ENCODE results near the gene INSYN2A.

INSYN2A gene

DNA sequence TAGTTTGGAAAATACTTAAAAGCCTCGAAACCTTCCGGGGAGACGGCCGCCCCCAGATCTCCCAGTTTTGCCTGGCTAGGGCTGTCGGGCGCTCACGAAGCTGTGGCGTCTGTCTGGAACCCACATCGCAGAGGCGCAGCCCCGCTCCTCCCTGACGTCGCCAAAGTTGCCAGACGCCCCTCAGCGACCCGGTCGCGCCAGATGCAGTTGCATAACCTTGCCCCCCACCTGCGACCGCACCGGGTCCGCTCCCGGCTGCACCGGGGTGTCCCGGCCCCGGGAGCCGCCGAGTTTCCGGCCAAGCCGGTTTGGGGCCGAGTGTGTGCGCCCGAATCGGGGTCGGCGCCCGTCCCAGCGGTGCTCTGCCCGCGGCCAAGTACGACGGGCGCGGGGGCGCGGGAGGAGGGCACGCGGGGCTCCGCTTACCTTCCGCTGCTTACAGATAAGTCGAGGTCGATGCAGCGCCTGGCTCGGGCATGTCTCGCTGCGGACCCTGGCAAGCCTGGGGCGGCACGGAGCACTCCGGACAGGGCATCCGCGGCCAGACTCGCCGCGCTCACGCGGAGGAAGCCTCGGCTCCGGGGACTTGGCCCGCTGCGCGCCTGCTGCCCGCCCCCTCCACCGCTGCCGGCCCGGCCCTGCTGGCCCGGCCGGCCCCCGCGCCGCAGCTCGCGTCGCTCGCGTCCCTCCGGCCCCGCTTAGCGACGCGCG is 665 bp downstream of the INSYN2A start:
- H3K4me1 ChIP-seq (ENCODE audit: control insufficient read depth in 2 of 2, insufficient read depth in 2 of 2, low read length in 2 of 2), result peaks cover 0 to 9% of the 10 kb centered on the region in 2 donors
- peaks cover 9 to 12% of the 10 kb centered on the region in 2 donors for H3K27me3 ChIP-seq (ENCODE audit: control insufficient read depth in 2 of 2, insufficient read depth in 2 of 2, low read length in 2 of 2)
- no peak overlapping the region for H3K27ac ChIP-seq (ENCODE audit: low read depth in 2 of 2, low read length in 2 of 2)
- no peak overlapping the region for H3K9ac ChIP-seq (ENCODE audit: low read depth in 1 of 2, low read length in 2 of 2)
- H3K4me3 ChIP-seq (ENCODE audit: low read length in 2 of 2), result peak overlapping the region in 1 of 2 donors; percentile 38
- H3K36me3 ChIP-seq (ENCODE audit: control insufficient read depth in 2 of 2, insufficient read depth in 2 of 2, low read length in 2 of 2), result no peaks in the 10 kb centered on the region
- no peaks in the 10 kb centered on the region for H3K9me3 ChIP-seq (ENCODE audit: control insufficient read depth in 2 of 2, low read length in 2 of 2)

- Histone ChIP-seq H3K27ac (ENCODE audit: low read depth in 2 of 2, low read length in 2 of 2) (no peak overlapping the region), H3K9me3 (ENCODE audit: control insufficient read depth in 2 of 2, low read length in 2 of 2) (no peaks in the 10 kb centered on the region), H3K4me1 (ENCODE audit: control insufficient read depth in 2 of 2, insufficient read depth in 2 of 2, low read length in 2 of 2) (peaks cover 0 to 9% of the 10 kb centered on the region in 2 donors), H3K27me3 (ENCODE audit: control insufficient read depth in 2 of 2, insufficient read depth in 2 of 2, low read length in 2 of 2) (peaks cover 9 to 12% of the 10 kb centered on the region in 2 donors), H3K4me3 (ENCODE audit: low read length in 2 of 2) (no peak overlapping the region), H3K36me3 (ENCODE audit: control insufficient read depth in 2 of 2, insufficient read depth in 2 of 2, low read length in 2 of 2) (no peaks in the 10 kb centered on the region), H3K9ac (ENCODE audit: low read depth in 1 of 2, low read length in 2 of 2) (no peak overlapping the region)
These were observed 1.3 kb downstream of the INSYN2A start for GRCh38 chr10:127195041-127195506.

DNA sequence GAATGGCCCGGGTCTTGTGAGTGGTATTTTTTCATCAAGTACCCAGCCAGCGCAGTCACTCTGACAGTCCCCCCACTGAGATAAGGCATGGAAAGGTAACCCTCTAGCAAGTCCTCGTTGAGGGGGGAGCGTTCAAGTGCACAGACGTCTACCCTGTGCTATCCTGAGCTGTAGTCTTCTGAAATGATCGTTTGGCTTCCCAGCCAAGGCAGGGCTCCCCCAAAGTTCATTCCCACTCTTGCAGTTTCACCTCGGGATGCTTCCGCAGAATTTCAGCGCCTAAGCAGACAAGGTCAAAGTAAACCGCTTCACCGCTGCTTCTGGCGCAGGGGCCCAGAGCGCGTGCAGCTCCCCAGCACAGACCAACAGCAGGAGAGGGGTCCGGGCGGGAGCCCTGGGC is 1.8 kb downstream of the INSYN2A start:
- no peaks in the 10 kb centered on the region for H3K9me3 ChIP-seq (ENCODE audit: control insufficient read depth in 2 of 2, low read length in 2 of 2)
- H3K27me3 ChIP-seq (ENCODE audit: control insufficient read depth in 2 of 2, insufficient read depth in 2 of 2, low read length in 2 of 2), result peaks cover 9 to 12% of the 10 kb centered on the region in 2 donors
- H3K4me1 ChIP-seq (ENCODE audit: control insufficient read depth in 2 of 2, insufficient read depth in 2 of 2, low read length in 2 of 2), result peaks cover 0 to 9% of the 10 kb centered on the region in 2 donors
- H3K9ac ChIP-seq (ENCODE audit: low read depth in 1 of 2, low read length in 2 of 2), result no peak overlapping the region
- H3K27ac ChIP-seq (ENCODE audit: low read depth in 2 of 2, low read length in 2 of 2), result no peak overlapping the region
- H3K36me3 ChIP-seq (ENCODE audit: control insufficient read depth in 2 of 2, insufficient read depth in 2 of 2, low read length in 2 of 2), result no peaks in the 10 kb centered on the region
- H3K4me3 ChIP-seq (ENCODE audit: low read length in 2 of 2), result no peak overlapping the region

DNA sequence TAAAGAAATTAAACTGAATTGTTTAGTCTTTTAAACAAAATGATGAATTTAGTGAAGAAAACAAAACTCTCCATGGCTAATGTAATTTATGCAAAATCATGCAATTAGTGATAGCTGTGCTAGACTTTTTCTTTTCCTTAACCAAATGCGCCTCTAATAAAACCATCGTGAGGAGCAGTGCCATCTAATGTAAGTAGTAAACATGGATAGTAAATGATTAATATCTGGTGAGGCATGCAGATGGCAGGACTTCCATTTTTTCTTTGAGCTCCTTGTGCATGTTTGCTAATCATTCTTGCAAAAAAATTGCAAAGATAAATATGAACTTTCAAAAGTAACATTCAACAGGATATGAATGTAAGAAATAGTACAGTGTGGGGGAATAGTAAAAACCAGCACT is 2.3 kb downstream of the INSYN2A start:
- Histone ChIP-seq H3K27ac (ENCODE audit: low read depth in 2 of 2, low read length in 2 of 2) (no peak overlapping the region), H3K27me3 (ENCODE audit: control insufficient read depth in 2 of 2, insufficient read depth in 2 of 2, low read length in 2 of 2) (peaks cover 9 to 12% of the 10 kb centered on the region in 2 donors), H3K9ac (ENCODE audit: low read depth in 1 of 2, low read length in 2 of 2) (no peak overlapping the region), H3K4me1 (ENCODE audit: control insufficient read depth in 2 of 2, insufficient read depth in 2 of 2, low read length in 2 of 2) (peaks cover 0 to 9% of the 10 kb centered on the region in 2 donors), H3K36me3 (ENCODE audit: control insufficient read depth in 2 of 2, insufficient read depth in 2 of 2, low read length in 2 of 2) (no peaks in the 10 kb centered on the region), H3K4me3 (ENCODE audit: low read length in 2 of 2) (no peak overlapping the region), H3K9me3 (ENCODE audit: control insufficient read depth in 2 of 2, low read length in 2 of 2) (no peaks in the 10 kb centered on the region)

- H3K27me3 ChIP-seq (ENCODE audit: control insufficient read depth in 2 of 2, insufficient read depth in 2 of 2, low read length in 2 of 2), result peaks cover 9 to 12% of the 10 kb centered on the region in 2 donors
- no peaks in the 10 kb centered on the region for H3K9me3 ChIP-seq (ENCODE audit: control insufficient read depth in 2 of 2, low read length in 2 of 2)
- H3K36me3 ChIP-seq (ENCODE audit: control insufficient read depth in 2 of 2, insufficient read depth in 2 of 2, low read length in 2 of 2), result no peaks in the 10 kb centered on the region
- no peak overlapping the region for H3K9ac ChIP-seq (ENCODE audit: low read depth in 1 of 2, low read length in 2 of 2)
- H3K4me3 ChIP-seq (ENCODE audit: low read length in 2 of 2), result no peak overlapping the region
- H3K4me1 ChIP-seq (ENCODE audit: control insufficient read depth in 2 of 2, insufficient read depth in 2 of 2, low read length in 2 of 2), result peaks cover 0 to 9% of the 10 kb centered on the region in 2 donors
- H3K27ac ChIP-seq (ENCODE audit: low read depth in 2 of 2, low read length in 2 of 2), result no peak overlapping the region
These were observed 3.3 kb downstream of the INSYN2A start for GRCh38 chr10:127193125-127193524.

DNA sequence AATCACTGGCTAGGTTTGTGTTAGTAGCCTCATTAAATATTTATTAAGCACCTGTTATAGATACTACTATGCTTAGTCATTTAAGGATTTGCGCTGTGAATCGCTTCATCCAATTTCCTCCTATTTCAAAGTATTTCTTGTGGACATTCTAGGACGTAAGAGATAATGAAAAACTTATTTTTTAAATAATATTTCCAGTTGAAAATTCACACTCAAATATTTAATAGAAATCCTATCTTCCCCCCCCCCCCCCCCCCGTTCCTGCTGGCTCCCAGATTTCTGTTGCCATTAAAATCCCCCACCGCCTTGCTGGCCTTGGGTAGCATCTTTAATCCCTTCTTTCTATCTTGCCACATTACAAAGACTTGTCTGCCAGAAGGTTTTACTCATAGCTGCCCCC is 6.0 kb downstream of the INSYN2A start:
- Histone ChIP-seq H3K27ac (ENCODE audit: low read depth in 2 of 2, low read length in 2 of 2) (no peak overlapping the region), H3K27me3 (ENCODE audit: control insufficient read depth in 2 of 2, insufficient read depth in 2 of 2, low read length in 2 of 2) (peaks cover 9 to 12% of the 10 kb centered on the region in 2 donors), H3K36me3 (ENCODE audit: control insufficient read depth in 2 of 2, insufficient read depth in 2 of 2, low read length in 2 of 2) (no peaks in the 10 kb centered on the region), H3K9me3 (ENCODE audit: control insufficient read depth in 2 of 2, low read length in 2 of 2) (no peaks in the 10 kb centered on the region), H3K4me1 (ENCODE audit: control insufficient read depth in 2 of 2, insufficient read depth in 2 of 2, low read length in 2 of 2) (peaks cover 0 to 4% of the 10 kb centered on the region in 2 donors), H3K9ac (ENCODE audit: low read depth in 1 of 2, low read length in 2 of 2) (no peak overlapping the region), H3K4me3 (ENCODE audit: low read length in 2 of 2) (no peak overlapping the region)

DNA sequence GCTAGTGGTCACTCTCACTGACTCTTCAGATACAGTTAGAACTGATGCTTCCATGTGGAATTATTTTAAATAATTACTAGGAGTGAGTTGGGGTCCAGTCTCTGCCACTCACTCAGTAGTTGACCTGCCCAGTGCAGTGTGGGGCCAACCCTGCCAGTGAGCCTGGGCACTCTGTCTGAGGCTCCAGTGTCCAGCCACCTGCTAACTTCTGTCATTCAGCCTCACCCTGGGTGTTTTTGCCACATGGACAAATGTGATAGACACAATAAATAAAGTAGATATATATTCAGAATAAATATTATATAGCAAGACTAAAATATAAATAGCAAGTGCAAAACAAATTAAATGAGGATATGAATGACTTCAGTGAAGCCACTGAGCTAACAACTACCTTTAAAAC is 7.2 kb downstream of the INSYN2A start:
- no peak overlapping the region for H3K4me3 ChIP-seq (ENCODE audit: low read length in 2 of 2)
- H3K36me3 ChIP-seq (ENCODE audit: control insufficient read depth in 2 of 2, insufficient read depth in 2 of 2, low read length in 2 of 2), result no peaks in the 10 kb centered on the region
- peaks cover 0 to 7% of the 10 kb centered on the region in 2 donors for H3K27me3 ChIP-seq (ENCODE audit: control insufficient read depth in 2 of 2, insufficient read depth in 2 of 2, low read length in 2 of 2)
- no peak overlapping the region for H3K27ac ChIP-seq (ENCODE audit: low read depth in 2 of 2, low read length in 2 of 2)
- H3K4me1 ChIP-seq (ENCODE audit: control insufficient read depth in 2 of 2, insufficient read depth in 2 of 2, low read length in 2 of 2), result no peaks in the 10 kb centered on the region
- H3K9me3 ChIP-seq (ENCODE audit: control insufficient read depth in 2 of 2, low read length in 2 of 2), result no peaks in the 10 kb centered on the region
- no peak overlapping the region for H3K9ac ChIP-seq (ENCODE audit: low read depth in 1 of 2, low read length in 2 of 2)

- H3K4me3 ChIP-seq (ENCODE audit: low read length in 2 of 2), result no peak overlapping the region
- H3K27ac ChIP-seq (ENCODE audit: low read depth in 2 of 2, low read length in 2 of 2), result no peak overlapping the region
- H3K36me3 ChIP-seq (ENCODE audit: control insufficient read depth in 2 of 2, insufficient read depth in 2 of 2, low read length in 2 of 2), result no peaks in the 10 kb centered on the region
- H3K4me1 ChIP-seq (ENCODE audit: control insufficient read depth in 2 of 2, insufficient read depth in 2 of 2, low read length in 2 of 2), result no peaks in the 10 kb centered on the region
- no peaks in the 10 kb centered on the region for H3K9me3 ChIP-seq (ENCODE audit: control insufficient read depth in 2 of 2, low read length in 2 of 2)
- H3K9ac ChIP-seq (ENCODE audit: low read depth in 1 of 2, low read length in 2 of 2), result no peak overlapping the region
- H3K27me3 ChIP-seq (ENCODE audit: control insufficient read depth in 2 of 2, insufficient read depth in 2 of 2, low read length in 2 of 2), result no peaks in the 10 kb centered on the region
These were observed 9.6 kb downstream of the INSYN2A start for GRCh38 chr10:127186813-127187212.

DNA sequence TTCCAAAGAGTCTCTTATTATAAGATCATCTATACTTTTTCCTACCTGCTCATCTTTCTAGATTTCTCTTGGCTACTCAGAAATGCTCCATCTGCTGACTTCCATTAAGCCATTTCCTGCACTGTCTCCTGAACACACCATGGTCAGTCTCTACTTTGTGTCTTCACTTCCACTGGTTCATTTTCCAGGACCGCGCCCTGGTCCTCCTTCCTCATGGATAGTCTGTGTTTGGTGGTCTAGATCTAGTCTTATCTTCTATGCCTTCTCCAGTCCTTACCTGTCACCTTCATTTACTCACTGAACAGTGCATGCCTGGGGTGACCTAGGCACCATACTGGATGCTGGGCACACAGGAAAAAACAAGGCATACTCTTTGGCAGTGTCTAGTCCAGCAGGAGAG is 11.8 kb downstream of the INSYN2A start:
- Histone ChIP-seq H3K36me3 (ENCODE audit: control insufficient read depth in 2 of 2, insufficient read depth in 2 of 2, low read length in 2 of 2) (peaks cover 0 to 2% of the 10 kb centered on the region in 2 donors), H3K9ac (ENCODE audit: low read depth in 1 of 2, low read length in 2 of 2) (no peak overlapping the region), H3K27ac (ENCODE audit: low read depth in 2 of 2, low read length in 2 of 2) (no peak overlapping the region), H3K4me1 (ENCODE audit: control insufficient read depth in 2 of 2, insufficient read depth in 2 of 2, low read length in 2 of 2) (no peaks in the 10 kb centered on the region), H3K4me3 (ENCODE audit: low read length in 2 of 2) (no peak overlapping the region), H3K9me3 (ENCODE audit: control insufficient read depth in 2 of 2, low read length in 2 of 2) (no peaks in the 10 kb centered on the region), H3K27me3 (ENCODE audit: control insufficient read depth in 2 of 2, insufficient read depth in 2 of 2, low read length in 2 of 2) (no peaks in the 10 kb centered on the region)

DNA sequence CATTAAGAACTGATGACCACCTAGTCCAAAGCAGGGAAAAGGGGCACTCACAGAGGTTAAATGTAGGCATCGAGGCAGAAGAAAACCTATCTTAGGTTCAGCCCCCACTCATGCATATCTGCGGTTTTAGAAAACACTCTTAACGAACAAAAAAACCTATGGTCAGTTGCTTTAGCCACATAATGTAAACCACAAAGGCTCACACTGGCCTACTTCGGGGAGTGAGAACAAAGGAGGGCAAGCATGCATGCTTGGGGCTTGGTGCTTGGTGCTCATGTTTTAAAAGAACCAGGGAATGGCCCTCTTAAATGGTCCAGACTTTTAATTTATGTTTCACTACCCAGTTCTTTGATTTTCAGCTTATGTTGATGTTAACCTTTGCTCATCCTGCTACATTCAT is 14.2 kb downstream of the INSYN2A start:
- H3K9ac ChIP-seq (ENCODE audit: low read depth in 1 of 2, low read length in 2 of 2), result no peak overlapping the region
- no peak overlapping the region for H3K4me3 ChIP-seq (ENCODE audit: low read length in 2 of 2)
- no peak overlapping the region for H3K27ac ChIP-seq (ENCODE audit: low read depth in 2 of 2, low read length in 2 of 2)
- H3K4me1 ChIP-seq (ENCODE audit: control insufficient read depth in 2 of 2, insufficient read depth in 2 of 2, low read length in 2 of 2), result no peaks in the 10 kb centered on the region
- H3K36me3 ChIP-seq (ENCODE audit: control insufficient read depth in 2 of 2, insufficient read depth in 2 of 2, low read length in 2 of 2), result peaks cover 0 to 6% of the 10 kb centered on the region in 2 donors
- no peaks in the 10 kb centered on the region for H3K9me3 ChIP-seq (ENCODE audit: control insufficient read depth in 2 of 2, low read length in 2 of 2)
- H3K27me3 ChIP-seq (ENCODE audit: control insufficient read depth in 2 of 2, insufficient read depth in 2 of 2, low read length in 2 of 2), result no peaks in the 10 kb centered on the region
